C4-2B (cell line): ENCODE measurements around the gene CCIN.

ENCODE experiments used
- H3K27ac ChIP-seq: fragments of 450-650 bp; 2 replicates; pipeline ENCODE4 v1.5.1; 2017
- ZFX ChIP-seq: fragments of 450-650 bp; IDR thresholded peaks from 2 replicates; pipeline ENCODE4 v1.6.1; 2017
- TF ChIP-seq, protein P1 (sequence below): fragments of 450-650 bp; conservative IDR thresholded peaks from 2 replicates; pipeline ENCODE4 v1.5.1; 2017; ENCODE audit warnings: mild to moderate bottlenecking

Gene CCIN

DNA sequence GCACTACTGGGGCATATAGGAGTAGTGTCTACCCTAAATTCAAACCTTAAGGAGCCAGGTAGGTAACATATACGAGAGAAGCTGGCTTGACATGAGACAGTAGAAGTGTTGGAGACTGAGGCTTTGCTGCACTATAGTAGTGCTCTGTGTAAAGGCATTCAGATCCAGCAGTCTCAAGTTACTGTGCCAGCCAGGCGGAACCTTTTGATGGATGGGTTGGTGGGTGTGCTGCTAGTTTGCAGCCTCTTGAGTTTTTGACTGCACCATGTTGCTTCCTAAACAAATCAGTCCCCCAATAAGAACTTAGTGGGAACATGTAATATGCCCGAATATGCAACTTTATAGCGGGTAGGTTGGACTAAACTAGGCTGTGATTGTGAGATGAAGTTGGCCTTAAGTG lies 23.0 kb downstream of the CCIN start:
- TF ChIP-seq, protein P1, sequence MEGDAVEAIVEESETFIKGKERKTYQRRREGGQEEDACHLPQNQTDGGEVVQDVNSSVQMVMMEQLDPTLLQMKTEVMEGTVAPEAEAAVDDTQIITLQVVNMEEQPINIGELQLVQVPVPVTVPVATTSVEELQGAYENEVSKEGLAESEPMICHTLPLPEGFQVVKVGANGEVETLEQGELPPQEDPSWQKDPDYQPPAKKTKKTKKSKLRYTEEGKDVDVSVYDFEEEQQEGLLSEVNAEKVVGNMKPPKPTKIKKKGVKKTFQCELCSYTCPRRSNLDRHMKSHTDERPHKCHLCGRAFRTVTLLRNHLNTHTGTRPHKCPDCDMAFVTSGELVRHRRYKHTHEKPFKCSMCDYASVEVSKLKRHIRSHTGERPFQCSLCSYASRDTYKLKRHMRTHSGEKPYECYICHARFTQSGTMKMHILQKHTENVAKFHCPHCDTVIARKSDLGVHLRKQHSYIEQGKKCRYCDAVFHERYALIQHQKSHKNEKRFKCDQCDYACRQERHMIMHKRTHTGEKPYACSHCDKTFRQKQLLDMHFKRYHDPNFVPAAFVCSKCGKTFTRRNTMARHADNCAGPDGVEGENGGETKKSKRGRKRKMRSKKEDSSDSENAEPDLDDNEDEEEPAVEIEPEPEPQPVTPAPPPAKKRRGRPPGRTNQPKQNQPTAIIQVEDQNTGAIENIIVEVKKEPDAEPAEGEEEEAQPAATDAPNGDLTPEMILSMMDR: no peak
- TF ChIP-seq ZFX: no peak
- H3K27ac ChIP-seq: no peak overlapping the region; the same call in 1 of the 2 replicates

DNA sequence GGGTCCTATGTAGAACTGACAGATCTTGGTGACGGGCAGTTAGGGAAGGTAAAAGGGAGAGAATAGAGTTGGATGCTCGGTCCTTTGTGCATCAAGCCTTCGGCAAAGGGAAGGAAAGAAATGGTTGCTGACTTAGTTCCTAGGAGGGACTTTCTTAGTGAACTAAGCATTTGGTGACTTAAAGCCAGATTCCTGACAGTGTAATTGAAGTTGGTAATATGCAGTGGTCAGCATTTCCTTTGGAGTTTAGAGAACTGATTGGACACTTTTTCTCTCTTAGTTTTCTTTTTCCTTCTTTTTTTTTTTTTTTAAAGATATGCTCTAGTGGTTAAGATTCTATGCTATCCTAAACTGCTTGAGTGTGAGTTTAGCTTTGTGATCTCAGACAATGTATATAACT lies 23.8 kb downstream of the CCIN start:
- TF ChIP-seq ZFX: no peak
- TF ChIP-seq, protein P1: no peak

DNA sequence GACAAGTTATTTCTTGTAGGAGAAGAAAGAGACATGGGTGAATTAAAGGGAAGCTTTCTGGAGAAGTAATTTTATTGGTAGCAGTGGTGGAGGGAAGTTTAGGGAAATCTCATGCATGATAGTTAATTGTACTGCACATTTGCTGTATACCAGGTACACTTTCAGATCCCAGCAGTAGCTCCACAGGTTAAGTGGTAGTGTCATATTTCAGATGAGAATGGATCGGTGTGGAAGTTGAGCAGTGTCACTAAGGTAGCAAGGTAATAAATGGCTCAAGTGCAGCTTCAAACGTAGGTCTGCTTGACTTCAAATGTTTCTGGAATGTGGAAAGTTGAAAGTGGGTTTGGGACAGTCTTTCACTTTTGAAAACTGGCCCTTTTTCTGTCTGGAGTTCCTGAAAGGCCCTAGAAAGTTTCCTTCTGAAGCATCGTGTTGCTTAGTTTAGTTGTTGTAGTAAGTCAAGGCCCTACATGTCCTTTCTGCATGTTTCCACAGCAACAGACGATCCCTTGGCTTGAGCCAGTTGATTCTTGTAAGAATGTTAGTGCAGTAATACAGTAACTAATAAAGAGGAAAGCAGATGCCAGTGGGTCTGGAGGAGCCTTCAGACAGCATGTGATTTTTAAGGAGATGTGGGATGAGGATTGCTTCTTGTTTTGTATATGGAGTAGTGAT lies 25.3 kb downstream of the CCIN start:
- H3K27ac ChIP-seq: no peak overlapping the region
- TF ChIP-seq ZFX: no peak
- TF ChIP-seq, protein P1: no peak

More for the DNA sequence above, 23.8 kb downstream of the CCIN start:
- no peak overlapping the region for H3K27ac ChIP-seq

DNA sequence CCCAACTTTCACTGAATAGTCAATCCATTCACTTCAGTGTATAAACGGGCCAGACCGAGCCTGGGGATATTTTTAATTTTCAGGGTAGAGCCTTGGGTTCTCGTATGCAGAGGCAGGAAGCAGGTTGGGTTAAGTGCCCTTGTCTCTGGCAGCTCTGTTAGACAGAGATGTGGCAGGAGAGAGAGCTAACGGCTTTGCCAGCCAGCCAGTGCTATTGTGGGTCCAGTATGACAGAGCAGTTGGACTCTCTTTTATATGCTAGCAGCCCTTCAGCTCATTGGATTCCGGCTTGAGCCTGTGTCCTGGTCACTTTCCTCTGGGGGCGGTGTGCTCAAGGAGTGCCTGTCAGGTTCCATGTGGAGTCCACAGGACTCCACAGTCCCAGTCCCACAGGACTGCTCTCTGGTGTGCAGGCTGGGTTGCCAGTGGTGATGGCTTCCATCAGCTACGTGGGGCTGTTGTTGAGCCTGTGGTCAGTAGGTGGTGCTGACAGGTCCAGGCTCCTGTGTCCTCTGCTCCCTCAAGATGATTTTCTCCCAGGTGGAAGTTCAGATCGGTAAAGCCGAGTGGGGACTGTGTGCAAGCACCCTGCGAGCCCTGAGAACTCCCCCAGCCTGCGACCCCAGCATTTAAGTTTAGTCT lies 35.8 kb downstream of the CCIN start:
- no peak overlapping the region for H3K27ac ChIP-seq
- no peak for TF ChIP-seq ZFX
- TF ChIP-seq, protein P1: no peak; the same call in 1 of the 2 replicates

DNA sequence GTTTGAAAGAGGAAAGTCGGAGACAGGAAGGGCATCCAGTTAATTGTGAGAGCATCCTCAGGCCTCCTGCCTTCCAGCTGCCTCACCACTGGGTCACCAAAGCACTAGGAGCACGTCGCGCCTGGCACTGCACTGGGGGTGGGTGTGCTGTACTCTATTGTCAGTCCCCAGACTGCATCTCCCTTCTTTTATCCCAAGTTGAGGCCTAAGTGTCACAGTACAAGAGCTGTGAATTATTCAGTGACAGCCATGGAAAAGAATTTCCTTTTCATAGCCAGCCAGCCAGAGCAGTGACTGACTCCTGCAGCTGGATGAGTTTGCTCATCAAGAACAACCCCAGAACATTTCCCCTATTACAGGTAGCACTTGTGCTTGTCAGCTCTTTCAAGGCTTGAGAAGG lies 37.8 kb downstream of the CCIN start:
- H3K27ac ChIP-seq: no peak overlapping the region
- TF ChIP-seq ZFX: no peak
- TF ChIP-seq, protein P1: no peak

DNA sequence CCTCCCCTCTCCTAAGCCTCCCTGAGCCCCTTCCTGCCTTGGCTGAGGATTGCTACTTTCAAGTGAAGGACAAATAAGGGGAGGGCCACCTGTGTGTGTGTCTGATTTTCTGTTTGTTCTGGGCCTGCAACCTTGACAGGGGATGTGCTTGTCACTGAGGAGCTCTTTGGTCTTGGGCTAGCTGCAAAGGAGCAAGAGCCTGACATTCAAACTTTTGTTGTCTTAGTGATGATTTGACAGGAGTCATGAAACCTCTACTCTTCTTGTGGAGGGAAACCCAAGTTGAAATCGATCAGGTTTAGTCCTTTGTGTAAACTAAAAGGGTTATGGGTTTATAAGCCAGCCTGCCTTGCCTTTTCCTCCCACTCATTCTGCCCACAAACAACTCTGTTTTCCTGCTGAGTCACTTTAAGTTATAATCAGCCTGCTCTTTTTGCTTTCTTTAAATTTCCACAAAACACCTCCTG lies 38.4 kb downstream of the CCIN start:
- no peak overlapping the region for H3K27ac ChIP-seq
- no peak for TF ChIP-seq ZFX
- TF ChIP-seq, protein P1: no peak

DNA sequence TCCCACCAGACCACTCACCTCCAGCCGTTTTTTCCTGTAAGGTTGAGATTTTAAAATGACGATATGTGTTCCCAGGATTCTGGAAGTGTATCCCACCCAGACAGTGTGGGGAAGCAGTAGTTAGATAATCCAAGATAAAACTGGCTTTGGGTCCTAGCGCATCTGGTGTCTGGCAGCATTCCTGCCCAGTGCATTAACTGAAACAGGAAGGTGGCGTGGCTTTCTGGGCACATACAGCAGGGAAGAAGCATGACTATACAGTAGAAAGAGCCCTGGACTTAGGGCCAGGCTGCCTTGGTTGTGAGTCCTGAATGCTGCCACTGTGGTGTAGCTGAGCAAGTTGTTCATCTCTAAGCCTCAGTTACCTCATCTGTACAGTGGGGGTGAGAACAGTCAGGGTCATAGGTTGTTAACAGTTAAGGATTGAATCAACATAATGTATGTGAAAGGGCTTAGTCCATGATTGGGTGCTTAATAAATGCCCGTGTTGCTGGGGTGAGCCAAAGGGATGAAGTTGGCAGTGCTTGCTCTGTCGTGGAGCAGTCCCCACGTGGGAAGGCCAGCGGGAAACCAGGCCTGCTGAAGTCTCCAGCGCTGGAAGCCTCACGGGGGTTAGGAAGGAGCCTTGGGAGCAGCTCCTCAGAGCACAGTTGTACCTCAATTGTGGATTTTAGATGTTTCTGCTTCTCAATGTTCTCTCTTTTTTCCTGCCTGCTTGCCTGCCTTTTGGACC lies 39.5 kb downstream of the CCIN start:
- no peak overlapping the region for H3K27ac ChIP-seq
- TF ChIP-seq, protein P1: no peak
- no peak for TF ChIP-seq ZFX
